Panc1 (cell line): ENCODE results near the gene KANSL3. TPM values are rescaled to one million over a fixed set of nuclear protein-coding genes. Genes with fewer than 3 reads are reported as not detected.

ENCODE experiments used
- ATAC-seq: fragments of 200-7000 bp; cut with Tn5 transposase; 2 replicates; pipeline ENCODE4 v1.9.1; 2020; ENCODE audit warnings: mild to moderate bottlenecking, moderate library complexity
- BruUV-seq: library from RNA; stranded (reverse); fragments of 400-500 nt; replicated peaks from 2 replicates; lab custom pipeline; 2021; lab: Mats Ljungman, UMichigan
- CTCF ChIA-PET: fragments of 300-600 bp; sonication (Branson Sonifier 250); formaldehyde crosslinking; loops from one replicate; lab custom pipeline; 2022; ENCODE audit warnings: antibody characterized with exemption; lab: Charles Lee
- POLR2A ChIA-PET: fragments of 300-600 bp; sonication (Branson Sonifier 250); formaldehyde crosslinking; loops from one replicate; lab custom pipeline; 2022; ENCODE audit warnings: antibody characterized with exemption; lab: Charles Lee
- DNase-seq: peaks from one replicate; pipeline ENCODE4 v3.0.0-alpha.2; 2010; ENCODE audit warnings: low read depth, low spot score
- H3K27ac ChIP-seq: 2 replicates; pipeline ENCODE4 v1.5.1; 2011; ENCODE audit warnings: mild to moderate bottlenecking, low read length, inconsistent platforms
- H3K27me3 ChIP-seq: fragments of 200-500 bp; sonication (Bioruptor generic); 2 replicates; pipeline ENCODE4 v1.6.0; 2014; ENCODE audit warnings: low read length, inconsistent platforms; ENCODE audit not compliant: control insufficient read depth, insufficient read depth
- H3K36me3 ChIP-seq: fragments of 200-500 bp; sonication (Bioruptor generic); 2 replicates; pipeline ENCODE4 v1.5.1; 2014; ENCODE audit warnings: inconsistent platforms, mild to moderate bottlenecking, low read length, moderate library complexity; ENCODE audit not compliant: control insufficient read depth, insufficient read depth
- H3K4me1 ChIP-seq: 2 replicates; pipeline ENCODE4 v1.5.1; 2011; ENCODE audit warnings: inconsistent platforms, mild to moderate bottlenecking, low read length, moderate library complexity; ENCODE audit not compliant: control insufficient read depth, insufficient read depth
- H3K4me3 ChIP-seq, 2 experiments: 2 replicates each; pipeline ENCODE4 v1.5.1; 2011 to 2012; ENCODE audit warnings: low read depth in 2 of 2, low read length in 2 of 2, mild to moderate bottlenecking in 2 of 2, inconsistent platforms in 1 of 2, moderate library complexity in 1 of 2
- H3K9me3 ChIP-seq: fragments of 200-500 bp; sonication (Bioruptor generic); 2 replicates; pipeline ENCODE4 v1.5.1; 2014; ENCODE audit warnings: low read depth, mild to moderate bottlenecking, inconsistent platforms, low read length, moderate library complexity; ENCODE audit not compliant: control insufficient read depth, insufficient read depth
- POLR2AphosphoS5 ChIP-seq: IDR thresholded peaks from 2 replicates; pipeline ENCODE4 v1.6.1; 2012; ENCODE audit warnings: mild to moderate bottlenecking, low read depth, low read length, moderate library complexity
- SIN3A ChIP-seq: IDR thresholded peaks from 2 replicates; pipeline ENCODE4 v1.6.1; 2012; ENCODE audit warnings: low read depth, mild to moderate bottlenecking, low read length, moderate library complexity, borderline replicate concordance; ENCODE audit not compliant: insufficient read depth
- TCF7L2 ChIP-seq: IDR thresholded peaks from 2 replicates; pipeline ENCODE4 v1.6.1; 2011; ENCODE audit warnings: mild to moderate bottlenecking, low read depth, low read length, inconsistent platforms
- in situ Hi-C: cut with HindIII; loops from 2 replicates; pipeline ENCODE4 v1.10.0; 2016; ENCODE audit warnings: low sequenced_read_pairs, low pct_unique_long_range_greater_than_20kb
- intact Hi-C: fragments of 100-400 bp; cut with micrococcal nuclease; formaldehyde crosslinking; loops from one replicate; pipeline ENCODE4 v1.10.0; 2022; ENCODE audit not compliant: unreplicated experiment
- total RNA-seq: library from RNA; stranded (reverse); gene quantifications from one replicate; pipeline ENCODE4 v1.2.1, GENCODE V29; 2021; ENCODE audit not compliant: unreplicated experiment
- TF ChIP-seq, protein P1 (sequence below), 2 experiments: IDR thresholded peaks; 2 replicates each; pipeline ENCODE4 v1.6.1; 2011 to 2012; ENCODE audit warnings: low read depth in 2 of 2, control low read depth in 1 of 2, low read length in 1 of 2, mild to moderate bottlenecking in 1 of 2, moderate library complexity in 1 of 2; ENCODE audit not compliant: insufficient read depth in 1 of 2
- TF ChIP-seq, protein P2 (sequence below): fragments of 450-650 bp; IDR thresholded peaks from 2 replicates; pipeline ENCODE4 v1.5.1; 2017; ENCODE audit warnings: mild to moderate bottlenecking

KANSL3 gene
- total RNA-seq, 1 experiment from 2014 or later = 50.3 TPM

DNA sequence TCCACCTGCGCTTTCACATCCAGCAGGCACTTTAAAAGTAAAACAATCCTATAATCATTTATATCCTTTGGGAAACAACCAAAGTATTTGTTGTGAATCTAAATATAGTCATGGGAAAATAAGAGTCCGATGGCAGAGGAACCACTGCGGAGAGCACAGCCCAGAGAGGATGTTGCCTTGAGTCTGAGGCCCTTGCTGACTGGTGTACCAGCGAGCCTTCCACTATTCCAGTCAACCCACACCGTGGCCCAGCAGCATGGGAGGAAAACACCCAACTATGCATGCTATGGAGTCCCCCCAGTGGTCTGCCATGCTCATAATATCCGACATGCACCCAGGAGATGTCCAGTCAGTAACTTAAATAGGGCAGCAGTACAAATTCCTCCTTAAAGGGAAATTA lies 21.6 kb downstream of the KANSL3 start:
- TF ChIP-seq TCF7L2 (no peak), SIN3A (no peak), POLR2AphosphoS5 (no peak)
- TF ChIP-seq, protein P1, sequence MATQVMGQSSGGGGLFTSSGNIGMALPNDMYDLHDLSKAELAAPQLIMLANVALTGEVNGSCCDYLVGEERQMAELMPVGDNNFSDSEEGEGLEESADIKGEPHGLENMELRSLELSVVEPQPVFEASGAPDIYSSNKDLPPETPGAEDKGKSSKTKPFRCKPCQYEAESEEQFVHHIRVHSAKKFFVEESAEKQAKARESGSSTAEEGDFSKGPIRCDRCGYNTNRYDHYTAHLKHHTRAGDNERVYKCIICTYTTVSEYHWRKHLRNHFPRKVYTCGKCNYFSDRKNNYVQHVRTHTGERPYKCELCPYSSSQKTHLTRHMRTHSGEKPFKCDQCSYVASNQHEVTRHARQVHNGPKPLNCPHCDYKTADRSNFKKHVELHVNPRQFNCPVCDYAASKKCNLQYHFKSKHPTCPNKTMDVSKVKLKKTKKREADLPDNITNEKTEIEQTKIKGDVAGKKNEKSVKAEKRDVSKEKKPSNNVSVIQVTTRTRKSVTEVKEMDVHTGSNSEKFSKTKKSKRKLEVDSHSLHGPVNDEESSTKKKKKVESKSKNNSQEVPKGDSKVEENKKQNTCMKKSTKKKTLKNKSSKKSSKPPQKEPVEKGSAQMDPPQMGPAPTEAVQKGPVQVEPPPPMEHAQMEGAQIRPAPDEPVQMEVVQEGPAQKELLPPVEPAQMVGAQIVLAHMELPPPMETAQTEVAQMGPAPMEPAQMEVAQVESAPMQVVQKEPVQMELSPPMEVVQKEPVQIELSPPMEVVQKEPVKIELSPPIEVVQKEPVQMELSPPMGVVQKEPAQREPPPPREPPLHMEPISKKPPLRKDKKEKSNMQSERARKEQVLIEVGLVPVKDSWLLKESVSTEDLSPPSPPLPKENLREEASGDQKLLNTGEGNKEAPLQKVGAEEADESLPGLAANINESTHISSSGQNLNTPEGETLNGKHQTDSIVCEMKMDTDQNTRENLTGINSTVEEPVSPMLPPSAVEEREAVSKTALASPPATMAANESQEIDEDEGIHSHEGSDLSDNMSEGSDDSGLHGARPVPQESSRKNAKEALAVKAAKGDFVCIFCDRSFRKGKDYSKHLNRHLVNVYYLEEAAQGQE (IDR thresholded peaks at IDR 0.05; ENCODE audit: insufficient read depth in 1 of 2, low read depth in 2 of 2, low read length in 1 of 2) = no peak
- TF ChIP-seq, protein P2, sequence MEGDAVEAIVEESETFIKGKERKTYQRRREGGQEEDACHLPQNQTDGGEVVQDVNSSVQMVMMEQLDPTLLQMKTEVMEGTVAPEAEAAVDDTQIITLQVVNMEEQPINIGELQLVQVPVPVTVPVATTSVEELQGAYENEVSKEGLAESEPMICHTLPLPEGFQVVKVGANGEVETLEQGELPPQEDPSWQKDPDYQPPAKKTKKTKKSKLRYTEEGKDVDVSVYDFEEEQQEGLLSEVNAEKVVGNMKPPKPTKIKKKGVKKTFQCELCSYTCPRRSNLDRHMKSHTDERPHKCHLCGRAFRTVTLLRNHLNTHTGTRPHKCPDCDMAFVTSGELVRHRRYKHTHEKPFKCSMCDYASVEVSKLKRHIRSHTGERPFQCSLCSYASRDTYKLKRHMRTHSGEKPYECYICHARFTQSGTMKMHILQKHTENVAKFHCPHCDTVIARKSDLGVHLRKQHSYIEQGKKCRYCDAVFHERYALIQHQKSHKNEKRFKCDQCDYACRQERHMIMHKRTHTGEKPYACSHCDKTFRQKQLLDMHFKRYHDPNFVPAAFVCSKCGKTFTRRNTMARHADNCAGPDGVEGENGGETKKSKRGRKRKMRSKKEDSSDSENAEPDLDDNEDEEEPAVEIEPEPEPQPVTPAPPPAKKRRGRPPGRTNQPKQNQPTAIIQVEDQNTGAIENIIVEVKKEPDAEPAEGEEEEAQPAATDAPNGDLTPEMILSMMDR = no peak
- ChIA-PET CTCF (interaction anchor here (0.6 kb wide), 1 partner anchor 17 kb away, joined by 3 read pairs; no protein-coding TSS in a partner anchor), POLR2A (no interaction called here)
- DNase-seq (no peak), ATAC-seq (no peak)
- no peak overlapping the region for H3K27ac ChIP-seq
- no peaks in the 10 kb centered on the region for H3K27me3 ChIP-seq
- intact Hi-C loops = no loop called here
- H3K4me3 ChIP-seq = no peak overlapping the region
- H3K4me1 ChIP-seq = no peaks in the 10 kb centered on the region
- no TSS peak for BruUV-seq
- in situ Hi-C loops = no loop called here
- no peaks in the 10 kb centered on the region for H3K9me3 ChIP-seq
- H3K36me3 ChIP-seq = peaks cover 21% of the 10 kb centered on the region

DNA sequence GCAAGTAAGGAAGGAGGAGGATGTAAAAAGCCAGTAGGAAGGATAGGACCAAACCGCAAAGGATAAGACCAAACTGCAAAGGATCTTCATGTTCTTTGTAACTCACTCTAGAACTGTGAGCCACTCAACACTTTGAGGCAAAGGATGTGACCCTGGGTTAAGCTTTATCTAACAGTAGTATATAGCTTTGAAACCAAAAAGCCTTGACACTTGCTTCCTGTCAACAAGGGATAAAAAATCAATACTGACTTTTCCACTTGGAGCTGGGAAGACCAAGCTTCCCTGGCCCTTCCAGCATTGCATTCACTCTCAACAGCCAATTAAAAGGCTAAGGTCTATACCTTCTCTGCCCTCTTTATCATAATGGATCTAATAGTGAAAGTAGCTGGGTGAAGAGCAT lies 22.0 kb downstream of the KANSL3 start:
- DNase-seq = no peak
- TF ChIP-seq SIN3A (no peak), POLR2AphosphoS5 (no peak), TCF7L2 (no peak)
- TF ChIP-seq, protein P2 = no peak
- TF ChIP-seq, protein P1 (IDR thresholded peaks at IDR 0.05; ENCODE audit: insufficient read depth in 1 of 2, low read depth in 2 of 2, low read length in 1 of 2) = no peak
- Histone ChIP-seq H3K4me1 (no peaks in the 10 kb centered on the region), H3K27ac (no peak overlapping the region), H3K4me3 (no peak overlapping the region), H3K27me3 (no peaks in the 10 kb centered on the region), H3K36me3 (peaks cover 24% of the 10 kb centered on the region), H3K9me3 (no peaks in the 10 kb centered on the region)
- intact Hi-C loops = no loop called here
- no peak for ATAC-seq
- ChIA-PET CTCF (interaction anchor here (0.6 kb wide), 1 partner anchor 17 kb away, joined by 3 read pairs; no protein-coding TSS in a partner anchor), POLR2A (interaction anchor here (0.6 kb wide), 1 partner anchor 332 kb away, joined by 3 read pairs; no protein-coding TSS in a partner anchor)
- in situ Hi-C loops = no loop called here
- BruUV-seq = no TSS peak
